HG03108 (cell line): ENCODE measurements around the gene SH3BP5L.

Experiments
- ATAC-seq: cut with Tn5 transposase; IDR thresholded peaks from one replicate; pipeline ENCODE4 v1.9.1; 2021; ENCODE audit warnings: moderate library complexity; ENCODE audit not compliant: unreplicated experiment

The SH3BP5L gene

DNA sequence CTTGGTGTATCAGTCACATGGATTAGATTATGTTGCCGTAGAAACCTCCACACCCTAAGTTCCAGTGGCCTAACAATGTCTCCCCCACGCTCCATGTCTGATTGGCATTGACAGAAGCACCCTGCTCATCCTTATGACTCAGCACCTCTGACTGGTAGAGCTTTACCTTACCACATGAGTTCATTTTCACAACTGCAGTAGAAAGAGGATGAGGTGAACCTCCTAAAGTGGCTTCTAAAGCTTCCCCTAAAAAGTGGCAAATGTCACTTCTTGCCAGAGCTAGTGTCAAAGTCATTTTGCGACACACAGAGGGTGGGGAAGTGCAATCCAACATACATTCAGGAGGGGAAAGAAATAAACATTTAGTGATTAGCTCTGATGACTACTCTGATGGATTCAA, 39.6 kb downstream of the SH3BP5L start:
- peak; percentile 55 for ATAC-seq

GRCh38 chr1:248783367-248783766, 42.3 kb downstream of the SH3BP5L start:
- no peak for ATAC-seq

DNA sequence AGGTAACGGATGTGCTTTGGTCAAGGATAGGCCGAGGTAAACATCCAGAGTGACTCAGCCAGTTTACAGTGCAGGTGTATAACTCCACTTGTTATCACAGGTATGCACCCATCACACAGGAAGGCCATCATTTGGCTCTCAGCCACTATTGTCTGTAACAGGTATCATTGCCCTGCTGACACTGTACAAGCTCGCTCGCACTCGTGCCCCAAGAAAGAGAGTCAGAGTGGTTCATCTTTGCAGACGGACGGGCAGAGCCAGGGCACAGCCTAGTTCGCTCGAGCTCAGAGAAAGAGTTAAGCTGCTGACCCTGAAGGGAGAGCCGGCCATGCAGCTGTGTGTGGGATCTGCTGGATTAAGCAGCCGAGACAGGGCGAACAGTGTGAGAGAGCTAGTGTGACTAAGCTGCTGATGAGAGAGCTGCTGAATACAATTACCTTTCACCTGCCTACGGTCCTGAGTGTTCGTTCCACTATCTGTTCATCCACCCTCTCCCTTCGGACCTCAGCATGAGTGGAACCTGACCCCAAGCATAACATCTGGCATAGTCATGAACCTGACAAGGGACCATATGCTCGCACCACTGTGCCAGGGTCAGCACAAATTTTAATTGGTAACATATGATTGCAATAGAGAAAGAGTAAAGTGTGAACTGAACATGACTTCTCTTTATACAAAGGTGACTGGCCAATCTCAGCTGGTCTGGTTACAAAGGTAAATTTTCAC, 43.1 kb downstream of the SH3BP5L start:
- no peak for ATAC-seq

GRCh38 chr1:248779350-248779749, 46.4 kb downstream of the SH3BP5L start:
- ATAC-seq: no peak

DNA sequence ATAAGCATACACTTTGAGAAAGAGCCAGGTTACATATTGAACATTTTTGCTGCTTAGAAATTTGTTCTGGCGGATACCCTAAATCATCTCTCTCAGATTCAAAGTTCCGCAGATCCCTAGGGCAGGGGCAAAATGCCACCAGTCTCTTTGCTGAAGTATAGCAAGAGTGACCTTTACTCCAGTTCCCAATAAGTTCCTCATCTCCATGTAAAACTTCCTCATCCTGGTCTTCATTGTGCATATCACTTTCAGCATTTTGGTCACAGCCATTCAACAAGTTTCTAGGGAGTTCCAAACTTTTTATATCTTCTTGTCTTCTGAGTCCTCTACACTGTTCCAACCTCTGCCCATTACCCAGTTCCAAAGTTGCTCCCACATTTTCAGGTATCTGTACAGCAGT, 46.8 kb downstream of the SH3BP5L start:
- ATAC-seq: no peak

GRCh38 chr1:248776991-248777390, 48.7 kb downstream of the SH3BP5L start:
- ATAC-seq: no peak

- no peak for ATAC-seq
These were observed 50.3 kb downstream of the SH3BP5L start for GRCh38 chr1:248775441-248775840.
